A549 (cell line): ENCODE data around the gene MORF4L2. TPM values are rescaled to one million over a fixed set of nuclear protein-coding genes. Genes with fewer than 3 reads are reported as not detected.

Source experiments
- ATAC-seq, 2 experiments: fragments of 200-7000 bp in 1 of 2; fragments of >200 bp in 1 of 2; cut with Nextera tagmentation in 1 of 2; cut with Tn5 transposase in 1 of 2; 3 replicates each; pipeline versions ENCODE4 v1.8.0 to v1.9.1; 2018 to 2020; ENCODE audit warnings: mild to moderate bottlenecking in 1 of 2, moderate library complexity in 1 of 2
- CTCF ChIA-PET: fragments of 300-600 bp; sonication (Branson Sonifier 250); formaldehyde crosslinking; extraction: SDS; loops from one replicate; lab custom pipeline; 2021; ENCODE audit warnings: antibody characterized with exemption, inconsistent platforms; lab: Yijun Ruan, JAX
- POLR2A ChIA-PET: fragments of 350-600 bp; formaldehyde crosslinking; extraction: SDS; loops from one replicate; lab custom pipeline; 2021; ENCODE audit warnings: antibody characterized with exemption, inconsistent platforms; lab: Yijun Ruan, JAX
- DNase-seq, 2 experiments: peaks; one replicate each; pipeline versions ENCODE4 v3.0.0 to v3.0.0-alpha.2; 2011 to 2016; ENCODE audit warnings: low read depth in 1 of 2, low spot score in 1 of 2
- FAIRE-seq: peaks from 2 replicates; lab custom pipeline; 2011; peaks lifted over from hg19 to GRCh38; lab: Jason Lieb, UNC
- H3K27ac ChIP-seq, 2 experiments: fragments of >200 bp; sonication (Bioruptor Twin); formaldehyde crosslinking; 3 replicates each; pipeline ENCODE4 v1.5.1; 2016 to 2017
- H3K4me1 ChIP-seq: fragments of >200 bp; sonication (Bioruptor Twin); formaldehyde crosslinking; 3 replicates; pipeline ENCODE4 v1.6.1; 2016
- H3K4me2 ChIP-seq: fragments of >200 bp; sonication (Bioruptor Twin); formaldehyde crosslinking; 3 replicates; pipeline ENCODE4 v1.6.1; 2016
- H3K4me3 ChIP-seq: fragments of >200 bp; sonication (Bioruptor Twin); formaldehyde crosslinking; 3 replicates; pipeline ENCODE4 v1.5.1; 2016
- H3K9me3 ChIP-seq: fragments of >200 bp; sonication (Bioruptor Twin); formaldehyde crosslinking; 3 replicates; pipeline ENCODE4 v1.6.1; 2016
- CHD4 ChIP-seq: fragments of 200-600 bp; sonication (generic); IDR thresholded peaks from 2 replicates; pipeline ENCODE4 v1.6.1; 2016; ENCODE audit warnings: antibody characterized with exemption, mild to moderate bottlenecking, borderline replicate concordance
- EHF ChIP-seq: fragments of 250-450 bp; sonication (Bioruptor Pico); IDR thresholded peaks from 2 replicates; pipeline ENCODE4 v1.5.0; 2020; ENCODE audit warnings: mild to moderate bottlenecking
- FOXS1 ChIP-seq: fragments of 250-450 bp; sonication (Bioruptor Pico); IDR thresholded peaks from 2 replicates; pipeline ENCODE4 v1.5.0; 2020; ENCODE audit warnings: mild to moderate bottlenecking, moderate library complexity
- HOXB5 ChIP-seq: fragments of 250-450 bp; sonication (Bioruptor Pico); IDR thresholded peaks from 2 replicates; pipeline ENCODE4 v1.5.0; 2020; ENCODE audit warnings: mild to moderate bottlenecking, moderate library complexity
- JUN ChIP-seq, 2 experiments: fragments of >200 bp; sonication (Bioruptor Twin); formaldehyde crosslinking; IDR thresholded peaks; 2 replicates in 1 of 2; 3 replicates in 1 of 2; pipeline ENCODE4 v1.6.1; 2016 to 2017
- KDM5A ChIP-seq: fragments of 200-600 bp; sonication (generic); IDR thresholded peaks from 2 replicates; pipeline ENCODE4 v1.6.1; 2016; ENCODE audit warnings: antibody characterized with exemption, mild to moderate bottlenecking
- MYC ChIP-seq: IDR thresholded peaks from 2 replicates; pipeline ENCODE4 v1.6.1; 2012; ENCODE audit warnings: mild to moderate bottlenecking, inconsistent platforms, low read length, improper control_type of control experiment, borderline replicate concordance
- NPAS2 ChIP-seq: fragments of 250-450 bp; sonication (Bioruptor Pico); IDR thresholded peaks from 2 replicates; pipeline ENCODE4 v1.8.0; 2022; ENCODE audit warnings: mild to moderate bottlenecking, moderate library complexity, borderline replicate concordance
- POLR2A ChIP-seq: IDR thresholded peaks from 2 replicates; pipeline ENCODE4 v1.6.1; 2012; ENCODE audit warnings: mild to moderate bottlenecking, low read length
- RNF2 ChIP-seq: fragments of 200-600 bp; sonication (generic); IDR thresholded peaks from 2 replicates; pipeline ENCODE4 v1.6.1; 2016; ENCODE audit warnings: low read depth, mild to moderate bottlenecking, antibody characterized with exemption, moderate library complexity, borderline replicate concordance
- SREBF2 ChIP-seq: fragments of 450-650 bp; IDR thresholded peaks from 2 replicates; pipeline ENCODE4 v1.6.1; 2014; ENCODE audit warnings: mild to moderate bottlenecking, moderate library complexity
- TP53 ChIP-seq: fragments of 250-450 bp; sonication (Bioruptor Pico); IDR thresholded peaks from 2 replicates; pipeline ENCODE4 v1.5.0; 2021; ENCODE audit warnings: mild to moderate bottlenecking, moderate library complexity
- ZNF302 ChIP-seq: fragments of 250-450 bp; sonication (Bioruptor Pico); IDR thresholded peaks from 2 replicates; pipeline ENCODE4 v1.9.0; 2021; ENCODE audit warnings: inconsistent platforms, mild to moderate bottlenecking, moderate library complexity
- polyA plus RNA-seq, 4 experiments: library from polyadenylated mRNA; depleted of rRNA in 3 of 4; stranded (reverse); fragments of >200 nt; fragmentation: RNase III in 1 of 4; extraction: RNeasy Plus Mini Kit Qiagen cat#74134 plus additional on column Dnase treatment in 1 of 4; gene quantifications; 2 replicates in 3 of 4; 3 replicates in 1 of 4; pipeline ENCODE4 v1.2.3, GENCODE V29; 2011 to 2017

MORF4L2 gene
- polyA plus RNA-seq, 2 of the 4 experiments (the other 2 are of a cell fraction) = 521 to 572 TPM

- CTCF ChIA-PET = interaction anchor here (0.9 to 1.4 kb wide), 2 partner anchors 10 to 191 kb away, joined by 3 read pairs; no protein-coding TSS in a partner anchor
- FAIRE-seq (no peak), DNase-seq (no peak), ATAC-seq (no peak)
- Histone ChIP-seq H3K4me3 (no peak overlapping the region), H3K4me1 (peaks cover 16% of the 10 kb centered on the region; the same call in 2 of the 3 replicates), H3K9me3 (no peaks in the 10 kb centered on the region), H3K4me2 (no peak overlapping the region), H3K27ac (no peak overlapping the region)
- no peak for TF ChIP-seq POLR2A
- no peak for TF ChIP-seq SREBF2
- no peak for TF ChIP-seq ZNF302 (CRISPR knock-in tag)
- no peak for TF ChIP-seq KDM5A
- no peak for TF ChIP-seq EHF
- TF ChIP-seq CHD4 = no peak
- TF ChIP-seq NPAS2 (CRISPR knock-in tag) = no peak
- no peak for TF ChIP-seq RNF2
- no peak for TF ChIP-seq JUN (IDR thresholded peaks at IDR 0.05)
- TF ChIP-seq MYC = no peak
- no peak for TF ChIP-seq TP53
- TF ChIP-seq FOXS1 (CRISPR knock-in tag) = no peak
- TF ChIP-seq HOXB5 (CRISPR knock-in tag) = no peak
- POLR2A ChIA-PET = no interaction called here
Observed at GRCh38 chrX:103626855-103627254, 59.6 kb downstream of the MORF4L2 start.

Other genes starting within 250 kb of the MORF4L2 start
- gene RAB40A, start 167.2 kb downstream of the MORF4L2 start, polyA plus RNA-seq (2011; rRNA removed) = 0.03 and 0.04 TPM in 2 replicates
- 0.08 TPM in 1 of 3 replicates, not detected in the others for gene RAB40A, start 167.2 kb downstream of the MORF4L2 start, polyA plus RNA-seq (2017; fragmentation: RNase III; extraction: RNeasy Plus Mini Kit Qiagen cat#74134 plus additional on column Dnase treatment)
- gene TCEAL4, start 101.2 kb downstream of the MORF4L2 start, polyA plus RNA-seq (2011; rRNA removed) = 35.2 and 57.2 TPM in 2 replicates
- gene TCEAL4, start 101.2 kb downstream of the MORF4L2 start, polyA plus RNA-seq (2017; fragmentation: RNase III; extraction: RNeasy Plus Mini Kit Qiagen cat#74134 plus additional on column Dnase treatment) = 173 to 195 TPM (median 192 TPM) in 3 replicates
- 3.6 and 6.6 TPM in 2 replicates for gene TCEAL3, start 78.7 kb downstream of the MORF4L2 start, polyA plus RNA-seq (2011; rRNA removed)
- 18.8 to 24.0 TPM (median 23.9 TPM) in 3 replicates for gene TCEAL3, start 78.7 kb downstream of the MORF4L2 start, polyA plus RNA-seq (2017; fragmentation: RNase III; extraction: RNeasy Plus Mini Kit Qiagen cat#74134 plus additional on column Dnase treatment)
- gene TCEAL1, start 57.7 kb downstream of the MORF4L2 start, polyA plus RNA-seq (2011; rRNA removed) = 29.7 and 40.7 TPM in 2 replicates
- 35.1 to 42.1 TPM (median 40.5 TPM) in 3 replicates for gene TCEAL1, start 57.7 kb downstream of the MORF4L2 start, polyA plus RNA-seq (2017; fragmentation: RNase III; extraction: RNeasy Plus Mini Kit Qiagen cat#74134 plus additional on column Dnase treatment)
- 0.10 and 0.19 TPM in 2 replicates for gene TMEM31, start 24.2 kb upstream of the MORF4L2 start, polyA plus RNA-seq (2011; rRNA removed)
- gene TMEM31, start 24.2 kb upstream of the MORF4L2 start, polyA plus RNA-seq (2017; fragmentation: RNase III; extraction: RNeasy Plus Mini Kit Qiagen cat#74134 plus additional on column Dnase treatment) = not detected in 3 replicates
- gene PLP1, start 90.1 kb upstream of the MORF4L2 start, polyA plus RNA-seq (2011; rRNA removed) = not detected in 2 replicates
- not detected in 3 replicates for gene PLP1, start 90.1 kb upstream of the MORF4L2 start, polyA plus RNA-seq (2017; fragmentation: RNase III; extraction: RNeasy Plus Mini Kit Qiagen cat#74134 plus additional on column Dnase treatment)
- gene RAB9B, start 145.6 kb upstream of the MORF4L2 start, polyA plus RNA-seq (2011; rRNA removed) = 0.15 and 0.16 TPM in 2 replicates
- 0.09 to 0.17 TPM (median 0.14 TPM) in 3 replicates for gene RAB9B, start 145.6 kb upstream of the MORF4L2 start, polyA plus RNA-seq (2017; fragmentation: RNase III; extraction: RNeasy Plus Mini Kit Qiagen cat#74134 plus additional on column Dnase treatment)